Measurements from ENCODE around the gene ENAH.

GRCh38 chr1:225587310-225587709 lies 65.6 kb downstream of the ENAH start:
- TF ChIP-seq, protein P1, sequence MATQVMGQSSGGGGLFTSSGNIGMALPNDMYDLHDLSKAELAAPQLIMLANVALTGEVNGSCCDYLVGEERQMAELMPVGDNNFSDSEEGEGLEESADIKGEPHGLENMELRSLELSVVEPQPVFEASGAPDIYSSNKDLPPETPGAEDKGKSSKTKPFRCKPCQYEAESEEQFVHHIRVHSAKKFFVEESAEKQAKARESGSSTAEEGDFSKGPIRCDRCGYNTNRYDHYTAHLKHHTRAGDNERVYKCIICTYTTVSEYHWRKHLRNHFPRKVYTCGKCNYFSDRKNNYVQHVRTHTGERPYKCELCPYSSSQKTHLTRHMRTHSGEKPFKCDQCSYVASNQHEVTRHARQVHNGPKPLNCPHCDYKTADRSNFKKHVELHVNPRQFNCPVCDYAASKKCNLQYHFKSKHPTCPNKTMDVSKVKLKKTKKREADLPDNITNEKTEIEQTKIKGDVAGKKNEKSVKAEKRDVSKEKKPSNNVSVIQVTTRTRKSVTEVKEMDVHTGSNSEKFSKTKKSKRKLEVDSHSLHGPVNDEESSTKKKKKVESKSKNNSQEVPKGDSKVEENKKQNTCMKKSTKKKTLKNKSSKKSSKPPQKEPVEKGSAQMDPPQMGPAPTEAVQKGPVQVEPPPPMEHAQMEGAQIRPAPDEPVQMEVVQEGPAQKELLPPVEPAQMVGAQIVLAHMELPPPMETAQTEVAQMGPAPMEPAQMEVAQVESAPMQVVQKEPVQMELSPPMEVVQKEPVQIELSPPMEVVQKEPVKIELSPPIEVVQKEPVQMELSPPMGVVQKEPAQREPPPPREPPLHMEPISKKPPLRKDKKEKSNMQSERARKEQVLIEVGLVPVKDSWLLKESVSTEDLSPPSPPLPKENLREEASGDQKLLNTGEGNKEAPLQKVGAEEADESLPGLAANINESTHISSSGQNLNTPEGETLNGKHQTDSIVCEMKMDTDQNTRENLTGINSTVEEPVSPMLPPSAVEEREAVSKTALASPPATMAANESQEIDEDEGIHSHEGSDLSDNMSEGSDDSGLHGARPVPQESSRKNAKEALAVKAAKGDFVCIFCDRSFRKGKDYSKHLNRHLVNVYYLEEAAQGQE (IDR thresholded peaks at IDR 0.05; ENCODE audit: insufficient replicate concordance, low read depth) = no peak
- TF ChIP-seq CTCF (IDR thresholded peaks at IDR 0.05; ENCODE audit: insufficient read depth, low read length) = no peak

Measured in HL-60 (cell line).